ENCODE results near the gene SLC25A12. TPM values are rescaled to one million over a fixed set of nuclear protein-coding genes. Genes with fewer than 3 reads are reported as not detected.
A peak's percentile ranks its signal among the peaks of the same experiment; 100 is the strongest.
"Not testable (repeated sequence)": the region's sequence is repeated elsewhere in the genome, so short reads cannot be mapped to it uniquely, and the experiment has no call there.

The SLC25A12 gene
- total and polyA plus RNA-seq, 2 of the 13 experiments (the other 11 are each of a cell fraction or from before 2014, with no cell fraction given): 8.1 to 15.9 TPM

DNA sequence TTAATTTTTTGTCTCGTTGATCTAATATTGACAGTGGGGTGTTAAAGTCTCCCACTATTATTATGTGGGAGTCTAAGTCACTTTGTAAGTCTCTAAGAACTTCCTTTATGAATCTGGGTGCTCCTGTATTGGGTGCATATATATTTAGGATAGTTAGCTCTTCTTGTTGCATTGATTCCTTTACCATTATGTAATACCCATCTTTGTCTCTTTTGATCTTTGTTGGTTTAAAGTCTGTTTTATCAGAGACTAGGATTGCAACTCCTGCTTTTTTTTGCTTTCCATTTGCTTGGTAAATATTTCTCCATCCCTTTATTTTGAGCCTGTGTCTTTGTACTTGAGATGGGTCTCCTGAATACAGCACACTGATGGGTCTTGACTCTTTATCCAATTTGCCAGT, 135.3 kb downstream of the SLC25A12 start (continued):
- peak; percentile 59; the same call in 1 of the 2 replicates for TF ChIP-seq TCF7 (IDR thresholded peaks at IDR 0.05; ENCODE audit: low read depth)
- TF ChIP-seq CREM (IDR thresholded peaks at IDR 0.05): peak; percentile 36; the same call in 1 of the 2 replicates
- not testable (repeated sequence) for TF ChIP-seq CREM (CRISPR knock-in tag; IDR thresholded peaks at IDR 0.05)

DNA sequence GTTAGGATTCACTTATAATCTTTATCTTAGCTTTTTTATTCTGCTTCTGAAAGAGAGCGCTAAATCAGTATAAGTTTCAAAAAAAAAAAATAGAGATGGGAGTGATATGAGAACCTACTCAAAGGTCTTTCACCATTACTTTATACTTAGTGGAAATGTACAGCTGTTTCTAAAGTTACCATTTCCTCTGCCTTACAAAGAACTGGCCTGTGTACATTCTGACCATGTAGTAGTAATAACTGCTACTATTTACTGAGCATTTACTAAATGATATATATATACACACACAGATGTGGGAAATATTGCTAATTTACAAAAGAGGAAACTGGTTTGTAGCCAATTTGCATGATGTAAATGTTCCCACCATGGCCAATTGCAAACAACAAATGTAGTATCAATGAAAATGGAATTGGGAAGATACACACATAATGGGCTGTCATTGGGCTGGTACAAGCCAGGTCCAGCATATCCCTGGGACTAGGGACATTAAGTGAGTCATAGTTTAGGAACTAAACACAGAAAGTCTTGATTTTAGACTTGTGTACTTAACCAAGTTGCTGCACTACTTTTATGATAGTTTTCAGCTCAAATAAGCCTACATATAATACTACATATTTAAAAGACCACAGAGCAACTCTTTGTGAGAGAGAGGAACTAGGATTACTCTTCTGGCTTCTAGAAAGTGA, 139.6 kb downstream of the SLC25A12 start:
- TF ChIP-seq, protein P1, sequence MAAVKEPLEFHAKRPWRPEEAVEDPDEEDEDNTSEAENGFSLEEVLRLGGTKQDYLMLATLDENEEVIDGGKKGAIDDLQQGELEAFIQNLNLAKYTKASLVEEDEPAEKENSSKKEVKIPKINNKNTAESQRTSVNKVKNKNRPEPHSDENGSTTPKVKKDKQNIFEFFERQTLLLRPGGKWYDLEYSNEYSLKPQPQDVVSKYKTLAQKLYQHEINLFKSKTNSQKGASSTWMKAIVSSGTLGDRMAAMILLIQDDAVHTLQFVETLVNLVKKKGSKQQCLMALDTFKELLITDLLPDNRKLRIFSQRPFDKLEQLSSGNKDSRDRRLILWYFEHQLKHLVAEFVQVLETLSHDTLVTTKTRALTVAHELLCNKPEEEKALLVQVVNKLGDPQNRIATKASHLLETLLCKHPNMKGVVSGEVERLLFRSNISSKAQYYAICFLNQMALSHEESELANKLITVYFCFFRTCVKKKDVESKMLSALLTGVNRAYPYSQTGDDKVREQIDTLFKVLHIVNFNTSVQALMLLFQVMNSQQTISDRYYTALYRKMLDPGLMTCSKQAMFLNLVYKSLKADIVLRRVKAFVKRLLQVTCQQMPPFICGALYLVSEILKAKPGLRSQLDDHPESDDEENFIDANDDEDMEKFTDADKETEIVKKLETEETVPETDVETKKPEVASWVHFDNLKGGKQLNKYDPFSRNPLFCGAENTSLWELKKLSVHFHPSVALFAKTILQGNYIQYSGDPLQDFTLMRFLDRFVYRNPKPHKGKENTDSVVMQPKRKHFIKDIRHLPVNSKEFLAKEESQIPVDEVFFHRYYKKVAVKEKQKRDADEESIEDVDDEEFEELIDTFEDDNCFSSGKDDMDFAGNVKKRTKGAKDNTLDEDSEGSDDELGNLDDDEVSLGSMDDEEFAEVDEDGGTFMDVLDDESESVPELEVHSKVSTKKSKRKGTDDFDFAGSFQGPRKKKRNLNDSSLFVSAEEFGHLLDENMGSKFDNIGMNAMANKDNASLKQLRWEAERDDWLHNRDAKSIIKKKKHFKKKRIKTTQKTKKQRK (IDR thresholded peaks at IDR 0.05; ENCODE audit: low read length): no peak
- no peak for TF ChIP-seq ZNF33A (CRISPR knock-in tag; IDR thresholded peaks at IDR 0.05; ENCODE audit: borderline replicate concordance)
- no peak for TF ChIP-seq ZNF230 (CRISPR knock-in tag; IDR thresholded peaks at IDR 0.05)
- TF ChIP-seq, protein P2, sequence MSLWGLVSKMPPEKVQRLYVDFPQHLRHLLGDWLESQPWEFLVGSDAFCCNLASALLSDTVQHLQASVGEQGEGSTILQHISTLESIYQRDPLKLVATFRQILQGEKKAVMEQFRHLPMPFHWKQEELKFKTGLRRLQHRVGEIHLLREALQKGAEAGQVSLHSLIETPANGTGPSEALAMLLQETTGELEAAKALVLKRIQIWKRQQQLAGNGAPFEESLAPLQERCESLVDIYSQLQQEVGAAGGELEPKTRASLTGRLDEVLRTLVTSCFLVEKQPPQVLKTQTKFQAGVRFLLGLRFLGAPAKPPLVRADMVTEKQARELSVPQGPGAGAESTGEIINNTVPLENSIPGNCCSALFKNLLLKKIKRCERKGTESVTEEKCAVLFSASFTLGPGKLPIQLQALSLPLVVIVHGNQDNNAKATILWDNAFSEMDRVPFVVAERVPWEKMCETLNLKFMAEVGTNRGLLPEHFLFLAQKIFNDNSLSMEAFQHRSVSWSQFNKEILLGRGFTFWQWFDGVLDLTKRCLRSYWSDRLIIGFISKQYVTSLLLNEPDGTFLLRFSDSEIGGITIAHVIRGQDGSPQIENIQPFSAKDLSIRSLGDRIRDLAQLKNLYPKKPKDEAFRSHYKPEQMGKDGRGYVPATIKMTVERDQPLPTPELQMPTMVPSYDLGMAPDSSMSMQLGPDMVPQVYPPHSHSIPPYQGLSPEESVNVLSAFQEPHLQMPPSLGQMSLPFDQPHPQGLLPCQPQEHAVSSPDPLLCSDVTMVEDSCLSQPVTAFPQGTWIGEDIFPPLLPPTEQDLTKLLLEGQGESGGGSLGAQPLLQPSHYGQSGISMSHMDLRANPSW (CRISPR knock-in tag; IDR thresholded peaks at IDR 0.05; ENCODE audit: borderline replicate concordance): no peak
- no peak for TF ChIP-seq RFX5 (IDR thresholded peaks at IDR 0.05; ENCODE audit: low read depth, low read length)
- TF ChIP-seq, protein P3, sequence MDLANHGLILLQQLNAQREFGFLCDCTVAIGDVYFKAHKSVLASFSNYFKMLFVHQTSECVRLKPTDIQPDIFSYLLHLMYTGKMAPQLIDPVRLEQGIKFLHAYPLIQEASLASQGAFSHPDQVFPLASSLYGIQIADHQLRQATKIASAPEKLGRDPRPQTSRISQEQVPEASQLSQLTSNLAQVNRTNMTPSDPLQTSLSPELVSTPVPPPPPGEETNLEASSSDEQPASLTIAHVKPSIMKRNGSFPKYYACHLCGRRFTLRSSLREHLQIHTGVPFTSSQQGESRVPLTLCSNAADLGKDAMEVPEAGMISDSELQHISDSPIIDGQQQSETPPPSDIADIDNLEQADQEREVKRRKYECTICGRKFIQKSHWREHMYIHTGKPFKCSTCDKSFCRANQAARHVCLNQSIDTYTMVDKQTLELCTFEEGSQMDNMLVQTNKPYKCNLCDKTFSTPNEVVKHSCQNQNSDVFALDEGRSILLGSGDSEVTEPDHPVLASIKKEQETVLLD (CRISPR knock-in tag; IDR thresholded peaks at IDR 0.05; ENCODE audit: low read depth): no peak
- TF ChIP-seq MAFF (IDR thresholded peaks at IDR 0.05; ENCODE audit: low read depth, low read length): no peak
- TF ChIP-seq ARNT2 (CRISPR knock-in tag; IDR thresholded peaks at IDR 0.05; ENCODE audit: low read depth): no peak
- FAIRE-seq: no peak
- intact Hi-C loops (cut with micrococcal nuclease; ENCODE audit: unreplicated experiment) (no loop called here), in situ Hi-C loops (cut with HindIII; ENCODE audit: extremely low pct_ligation_motif_present, low pct_unique_long_range_greater_than_20kb) (no loop called here)
- CTCF ChIA-PET (ENCODE audit: low intra/inter-chr PET ratio, low total read pairs): no interaction called here
- H3K9me3 ChIP-seq (ENCODE audit: low read length): no peaks in the 10 kb centered on the region
- H3K27me3 ChIP-seq (ENCODE audit: control insufficient read depth in 1 of 2, insufficient read depth in 2 of 2, low read length in 2 of 2): no peaks in the 10 kb centered on the region
- no peak for DNase-seq (ENCODE audit: low spot score)
- WGBS (ENCODE audit: low lambda C conversion rate): 98% methylated on average over 1 of the region's 1 CpG
- BruUV-seq (replicated peaks): no TSS peak
- no peaks in the 10 kb centered on the region for H4K20me1 ChIP-seq (ENCODE audit: insufficient read depth, low read length)
- no peaks in the 10 kb centered on the region for H3K79me2 ChIP-seq (ENCODE audit: insufficient read depth, low read length)
- no peak overlapping the region for H3K27ac ChIP-seq (ENCODE audit: extremely low read length, insufficient read depth, low read length)
- POLR2A ChIA-PET: interaction anchor here (0.6 kb wide), 1 partner anchor 12 kb away, joined by 4 read pairs; no protein-coding TSS in a partner anchor
- no peak overlapping the region for H2AFZ ChIP-seq (ENCODE audit: low read length)
- peaks cover 12% of the 10 kb centered on the region for H3K4me1 ChIP-seq (ENCODE audit: insufficient read depth, low read length)
- no peak overlapping the region for H3K4me2 ChIP-seq (ENCODE audit: low read depth, low read length)
- no peak overlapping the region for H3K9ac ChIP-seq (ENCODE audit: insufficient read depth, low read depth, low read length)
- ATAC-seq: peak; percentile 41; the same call in 1 of the 3 replicates
- H3K36me3 ChIP-seq (replicated peaks in 1 of 2; ENCODE audit: control insufficient read depth in 1 of 2, insufficient read depth in 2 of 2, low read length in 2 of 2): peaks cover 4 to 7% of the 10 kb centered on the region in 2 experiments; a peak in 4 of 5 replicates
- H3K4me3 ChIP-seq (replicated peaks in 1 of 3; ENCODE audit: insufficient read depth in 1 of 3, low read depth in 2 of 3, low read length in 3 of 3): no peak overlapping the region
